ENCODE data around the gene CKLF.
A peak's percentile ranks its signal among the peaks of the same experiment; 100 is the strongest.

Gene CKLF

GRCh38 chr16:66516808-66517585 lies 35.4 kb upstream of the CKLF start:
- peak in 57 of 58 donors; percentile 25 to 98 (median 84) for DNase-seq

GRCh38 chr16:66517586-66518263 lies 34.7 kb upstream of the CKLF start:
- DNase-seq = peak in 1 of 58 donors; percentile 57

GRCh38 chr16:66519482-66520373 lies 32.6 kb upstream of the CKLF start:
- no peak for DNase-seq

- peak in 3 of 58 donors; percentile 19 to 26 (median 26) for DNase-seq
Measured at GRCh38 chr16:66520406-66521170, 31.8 kb upstream of the CKLF start.

GRCh38 chr16:66521252-66521713 lies 31.1 kb upstream of the CKLF start:
- no peak for DNase-seq

GRCh38 chr16:66521951-66522771 lies 30.2 kb upstream of the CKLF start:
- peak in 1 of 58 donors; percentile 22 for DNase-seq

GRCh38 chr16:66522816-66523590 lies 29.4 kb upstream of the CKLF start:
- no peak for DNase-seq

GRCh38 chr16:66523861-66524354 lies 28.5 kb upstream of the CKLF start:
- no peak for DNase-seq

- DNase-seq = peak in 17 of 58 donors; percentile 20 to 71 (median 35)
Measured at GRCh38 chr16:66524601-66525164, 27.7 kb upstream of the CKLF start.

GRCh38 chr16:66525396-66526180 lies 26.8 kb upstream of the CKLF start:
- no peak for DNase-seq

- DNase-seq = no peak
Measured at GRCh38 chr16:66528294-66528693, 24.1 kb upstream of the CKLF start.

GRCh38 chr16:66529475-66529874 lies 22.9 kb upstream of the CKLF start:
- no peak for DNase-seq

GRCh38 chr16:66534376-66534799 lies 18.0 kb upstream of the CKLF start:
- no peak for DNase-seq

- no peak for DNase-seq
Measured at GRCh38 chr16:66536525-66536924, 15.9 kb upstream of the CKLF start.

GRCh38 chr16:66537236-66537635 lies 15.1 kb upstream of the CKLF start:
- DNase-seq = no peak

- DNase-seq = no peak
Measured at GRCh38 chr16:66538910-66539309, 13.5 kb upstream of the CKLF start.

GRCh38 chr16:66539623-66540469 lies 12.5 kb upstream of the CKLF start:
- no peak for DNase-seq

All from anterior cingulate cortex (tissue), 58 donors.